ENCODE measurements around the gene CASKIN1.
"Not testable (repeated sequence)": the region's sequence is repeated elsewhere in the genome, so short reads cannot be mapped to it uniquely, and the experiment has no call there.

CASKIN1 gene

DNA sequence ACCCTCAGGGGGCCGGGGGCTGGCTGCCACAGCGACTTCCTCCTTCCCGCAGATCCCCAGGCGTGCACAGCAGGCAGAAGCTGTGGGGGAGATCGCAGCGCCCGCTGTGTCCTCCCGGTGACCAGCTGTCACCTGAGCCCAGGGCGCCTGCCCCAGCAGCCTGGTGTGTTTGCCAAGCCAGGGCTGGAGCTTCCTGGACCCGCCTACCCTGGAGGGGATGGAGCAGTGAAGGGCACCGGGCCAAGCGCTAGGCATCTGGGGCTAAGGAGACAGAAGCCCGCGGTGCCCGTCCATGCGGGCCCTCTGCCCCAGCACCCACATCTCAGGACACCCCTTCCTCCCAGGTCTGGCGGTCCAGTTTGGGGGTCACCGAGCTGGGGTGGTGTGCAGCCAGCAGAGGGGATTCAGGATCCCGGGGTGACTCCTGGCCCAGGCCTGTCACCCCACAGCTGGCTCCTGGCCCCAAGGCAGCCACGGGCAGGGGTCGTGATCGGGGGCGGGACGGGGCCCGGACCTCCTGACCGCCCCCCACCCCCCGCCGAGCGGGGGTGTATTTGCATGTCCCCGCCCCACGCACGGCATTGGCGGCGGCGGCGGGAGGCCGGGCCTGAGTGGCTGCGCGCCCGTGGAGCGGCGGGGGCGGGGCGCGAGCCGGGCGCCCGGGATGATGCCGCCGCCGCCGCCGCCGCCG, 48.3 kb downstream of the CASKIN1 start, which contains the start of gene RAB26:
RAB26 (plus strand) TSS at position 645 of the 691 bp plus-strand sequence. CDS start 159 bp downstream, outside the sequence.
- FAIRE-seq (peak; percentile 76), DNase-seq (ENCODE audit: insufficient read length, low spot score) (peak; percentile 64)

DNA sequence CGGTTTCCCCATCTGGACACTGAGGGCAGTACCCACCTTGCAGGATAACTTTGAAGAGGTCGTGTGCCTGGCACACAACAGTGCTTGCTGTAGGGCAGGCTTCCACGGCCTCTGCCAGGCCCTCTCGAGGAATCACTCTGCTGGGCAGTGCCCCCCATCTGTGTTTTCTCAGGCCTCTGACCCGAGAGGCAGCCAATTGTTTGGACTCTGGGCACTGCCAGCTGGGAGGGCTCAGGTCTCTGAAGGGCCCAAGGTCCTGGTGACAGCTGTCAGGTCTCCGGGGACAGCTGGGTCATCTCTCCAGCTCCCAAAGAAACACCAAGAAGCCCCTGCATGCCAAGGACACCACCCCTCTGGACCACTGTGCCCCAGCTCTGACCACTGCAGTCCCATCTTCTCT, 49.0 kb downstream of the CASKIN1 start:
- no peak for DNase-seq (ENCODE audit: insufficient read length, low spot score)
- FAIRE-seq = no peak

DNA sequence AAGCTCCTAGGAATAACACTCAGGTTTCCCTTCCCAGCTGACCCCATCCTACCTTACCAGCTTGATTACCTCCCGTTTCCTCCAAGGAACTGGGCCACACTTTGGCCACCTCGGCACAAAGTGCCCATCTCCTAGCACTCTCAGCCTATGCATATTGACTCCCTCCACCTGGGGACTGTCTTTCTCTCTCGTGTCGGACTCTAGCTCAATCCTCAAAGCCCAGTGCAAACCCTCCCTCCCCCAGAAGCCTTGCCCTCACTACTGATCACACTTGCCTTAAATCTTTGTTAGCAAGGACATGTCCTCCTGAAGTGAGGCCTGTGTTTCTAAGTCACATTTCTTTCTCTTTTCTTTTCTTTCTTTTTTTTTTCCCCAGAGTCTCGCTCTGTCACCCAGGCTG, 50.6 kb downstream of the CASKIN1 start:
- FAIRE-seq (no peak), DNase-seq (ENCODE audit: insufficient read length, low spot score) (no peak)

DNA sequence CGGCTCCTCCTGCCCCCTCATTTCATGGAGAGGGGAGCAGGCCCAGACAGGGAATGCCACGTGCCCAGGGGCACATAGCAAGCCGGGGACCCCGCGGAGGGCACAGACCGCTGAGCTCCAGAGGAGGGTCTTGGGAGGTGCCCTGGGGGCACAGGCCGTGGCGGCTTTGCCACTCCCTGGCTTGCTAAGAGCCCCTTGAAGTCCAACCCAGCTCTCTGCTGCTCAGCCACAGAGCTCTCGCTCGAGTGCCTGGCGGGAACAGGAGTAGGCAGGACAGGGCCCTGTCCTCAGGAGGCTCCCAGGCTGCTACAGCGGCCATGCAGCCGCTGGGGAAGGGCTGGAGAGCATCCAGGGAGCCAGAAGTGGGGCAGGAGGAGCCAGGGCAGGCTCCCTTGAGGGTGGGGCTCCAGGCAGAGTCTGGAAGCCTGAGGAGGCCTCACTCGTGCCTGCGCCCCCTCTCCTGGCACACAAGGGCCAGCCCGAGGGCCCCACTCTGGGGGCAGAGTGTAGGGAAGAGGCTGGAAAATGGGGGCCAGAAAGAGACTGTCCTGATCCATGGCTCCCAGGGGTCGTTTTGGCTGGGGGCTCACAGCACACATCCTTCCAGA, 52.4 kb downstream of the CASKIN1 start:
- DNase-seq (ENCODE audit: insufficient read length, low spot score) (no peak), FAIRE-seq (no peak)

DNA sequence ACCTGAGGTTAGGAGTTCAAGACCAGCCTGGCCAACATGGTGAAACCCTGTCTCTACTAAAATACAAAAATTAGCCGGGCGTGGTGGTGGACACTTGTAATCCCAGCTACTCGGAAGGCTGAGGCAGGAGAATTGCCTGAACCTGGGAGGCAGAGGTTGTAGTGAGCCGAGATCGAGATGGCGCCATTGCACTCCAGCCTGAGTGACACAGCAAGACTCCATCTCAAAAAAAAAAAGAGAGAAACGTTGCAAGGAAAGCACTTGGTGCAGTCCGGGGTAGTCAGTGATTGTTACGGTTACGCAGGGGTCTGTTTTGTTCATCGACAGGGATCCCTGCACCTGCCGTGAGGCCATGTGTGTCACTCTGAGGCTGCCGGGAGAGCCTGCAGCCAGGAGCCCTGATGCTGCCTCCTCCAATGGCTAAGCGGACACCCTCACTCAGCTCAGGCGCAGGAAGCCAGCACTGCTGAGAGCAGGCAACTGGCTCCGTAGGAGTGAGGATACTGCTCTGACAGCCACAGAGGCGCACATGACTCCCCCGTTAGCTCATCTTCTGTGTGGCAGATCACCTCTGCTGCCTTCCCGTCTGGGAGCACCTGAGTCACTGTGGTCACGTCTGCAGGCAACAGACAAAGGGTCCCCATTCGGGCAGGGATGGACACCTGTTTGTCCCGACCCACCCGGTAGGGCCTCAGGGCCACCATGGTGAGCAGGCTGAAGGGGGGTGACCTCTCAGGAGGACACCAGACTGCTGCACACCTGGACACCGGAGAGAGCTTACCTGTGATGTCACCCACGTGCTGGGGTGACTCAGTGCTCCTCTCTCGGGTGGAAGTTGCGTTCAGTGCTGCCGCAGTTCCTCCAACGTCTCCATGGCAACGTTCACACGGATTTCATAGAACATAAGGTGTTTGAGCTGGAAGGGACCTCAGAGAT, 53.2 kb downstream of the CASKIN1 start:
- no peak for DNase-seq (ENCODE audit: insufficient read length, low spot score)
- FAIRE-seq = no peak

DNA sequence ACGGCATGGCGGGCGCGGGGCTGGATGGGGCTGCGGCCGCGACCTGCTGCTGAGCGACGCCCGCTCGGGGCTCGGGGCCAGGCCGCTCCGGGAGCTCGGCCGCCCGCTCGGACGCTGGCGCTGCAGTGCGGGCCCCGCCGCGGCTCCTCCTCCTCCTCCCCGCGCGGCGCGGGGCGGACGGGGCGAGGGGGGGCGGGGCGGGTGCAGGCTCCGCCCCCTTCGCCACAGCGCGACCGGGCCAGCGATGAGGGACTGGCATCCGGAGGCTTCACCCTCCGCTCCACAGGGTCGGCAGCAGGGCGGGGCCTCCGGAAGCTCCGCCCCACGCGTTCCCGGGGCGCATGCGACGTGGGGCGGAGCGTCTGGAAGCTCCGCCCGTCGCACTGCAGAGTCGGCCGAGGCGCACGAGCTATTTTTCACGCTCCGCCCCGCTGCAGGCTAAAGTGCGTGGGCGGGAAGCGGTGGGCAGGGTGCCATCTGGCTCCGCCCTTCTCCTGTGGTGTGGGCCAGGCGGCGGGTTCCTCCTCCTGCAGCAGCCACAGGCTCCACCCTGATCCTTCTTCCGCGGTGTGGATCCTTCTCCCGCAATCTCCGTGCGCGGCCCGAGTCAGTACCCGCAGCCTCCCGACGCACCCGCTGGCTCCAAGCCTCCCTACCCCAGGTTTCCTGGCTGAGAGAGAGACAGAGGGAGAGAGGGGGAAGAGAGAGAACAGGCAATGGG, 60.5 kb downstream of the CASKIN1 start, which contains the start of gene PKD1:
PKD1 (minus strand) TSS at position 129 of the 721 bp plus-strand sequence. CDS start 209 bp downstream, outside the sequence.
- DNase-seq (ENCODE audit: insufficient read length, low spot score); FAIRE-seq: not testable (repeated sequence)

DNA sequence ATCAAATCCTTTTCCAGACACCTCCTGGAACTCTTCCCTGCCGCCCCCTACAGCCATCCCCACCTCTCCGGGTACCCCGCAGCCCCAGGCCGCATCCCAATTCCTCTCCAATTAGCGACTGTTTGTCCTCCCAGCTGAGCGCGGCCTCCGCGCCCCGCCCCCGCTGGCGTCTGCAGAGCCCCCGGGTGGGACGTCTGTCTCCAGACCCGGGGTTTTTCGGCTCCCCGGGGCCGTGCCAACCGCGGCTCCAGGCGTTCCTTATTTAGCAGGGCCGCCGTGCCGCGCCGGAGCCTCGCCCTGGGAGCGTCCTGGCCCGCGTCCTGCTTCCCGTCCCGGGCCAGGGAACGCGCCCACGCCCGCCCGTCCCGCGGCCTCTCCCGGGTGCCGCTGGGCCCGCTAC, 61.3 kb downstream of the CASKIN1 start:
- not testable (repeated sequence) for DNase-seq (ENCODE audit: insufficient read length, low spot score); FAIRE-seq

DNA sequence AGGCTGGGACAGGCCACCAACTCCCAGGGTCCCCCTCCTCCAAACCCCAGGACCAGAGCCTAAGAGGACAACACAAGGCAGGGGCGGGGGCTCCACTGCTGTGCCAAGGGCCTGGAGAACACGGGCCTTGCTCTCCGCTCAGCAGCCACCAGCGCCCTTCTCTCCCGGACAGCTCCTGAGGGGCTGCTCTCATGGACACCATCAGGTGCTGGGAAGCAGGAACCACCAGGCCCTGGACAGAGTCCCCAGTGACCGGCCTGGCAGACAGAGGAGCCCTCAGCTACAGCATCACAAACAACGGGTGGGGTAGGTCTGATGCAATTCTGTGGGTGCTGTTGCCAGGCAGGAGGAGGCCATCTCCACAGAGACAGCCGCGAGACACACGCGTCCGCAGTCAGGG, 62.6 kb downstream of the CASKIN1 start:
- not testable (repeated sequence) for DNase-seq (ENCODE audit: insufficient read length, low spot score); FAIRE-seq

DNA sequence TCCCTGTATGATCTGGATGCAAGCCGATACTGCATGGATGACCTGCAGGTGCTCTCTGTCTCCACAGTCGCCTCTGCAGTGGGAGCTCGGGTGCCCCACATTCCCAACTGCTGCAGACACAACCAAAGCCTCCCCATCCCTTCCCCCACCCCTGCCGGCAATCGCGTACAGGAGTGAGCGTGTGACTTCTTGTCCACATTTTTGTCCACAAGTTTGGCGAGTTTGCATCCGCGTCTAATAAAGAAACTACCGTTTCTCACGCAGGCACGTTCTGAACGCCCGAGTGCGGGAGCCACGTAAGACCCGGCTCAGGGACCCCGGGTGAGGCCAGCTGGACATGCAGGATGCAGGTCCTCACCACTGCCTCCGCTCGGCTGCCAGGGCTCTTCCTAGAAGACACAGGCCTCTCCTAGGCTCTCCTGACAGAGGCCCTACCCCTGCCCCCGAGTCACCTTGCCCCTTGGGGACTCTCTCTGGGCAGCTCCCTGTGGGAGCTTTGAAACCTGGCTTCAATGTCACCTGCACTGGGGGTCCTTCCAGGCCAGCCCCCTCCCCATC, 66.4 kb downstream of the CASKIN1 start:
- not testable (repeated sequence) for DNase-seq (ENCODE audit: insufficient read length, low spot score); FAIRE-seq

DNA sequence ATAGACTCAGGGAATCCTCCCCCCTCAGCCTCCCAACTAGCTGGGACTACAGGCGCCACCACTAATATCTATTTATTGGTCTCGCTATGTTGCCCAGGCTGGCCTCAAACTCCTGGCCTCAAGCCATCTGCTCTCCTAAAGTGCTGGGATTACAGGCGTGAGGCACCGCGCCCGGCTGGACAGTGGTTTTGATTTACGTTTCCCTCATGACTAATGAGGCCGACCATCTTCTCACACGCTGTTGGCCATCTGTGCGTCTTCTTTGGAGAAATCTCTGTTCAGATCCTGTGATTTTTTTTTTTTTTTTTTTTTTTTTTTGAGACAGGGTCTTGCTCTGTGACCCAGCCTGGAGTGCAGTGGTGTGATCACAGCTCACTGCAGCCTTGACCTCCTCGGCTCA, 67.2 kb downstream of the CASKIN1 start:
- FAIRE-seq = not testable (repeated sequence)

DNA sequence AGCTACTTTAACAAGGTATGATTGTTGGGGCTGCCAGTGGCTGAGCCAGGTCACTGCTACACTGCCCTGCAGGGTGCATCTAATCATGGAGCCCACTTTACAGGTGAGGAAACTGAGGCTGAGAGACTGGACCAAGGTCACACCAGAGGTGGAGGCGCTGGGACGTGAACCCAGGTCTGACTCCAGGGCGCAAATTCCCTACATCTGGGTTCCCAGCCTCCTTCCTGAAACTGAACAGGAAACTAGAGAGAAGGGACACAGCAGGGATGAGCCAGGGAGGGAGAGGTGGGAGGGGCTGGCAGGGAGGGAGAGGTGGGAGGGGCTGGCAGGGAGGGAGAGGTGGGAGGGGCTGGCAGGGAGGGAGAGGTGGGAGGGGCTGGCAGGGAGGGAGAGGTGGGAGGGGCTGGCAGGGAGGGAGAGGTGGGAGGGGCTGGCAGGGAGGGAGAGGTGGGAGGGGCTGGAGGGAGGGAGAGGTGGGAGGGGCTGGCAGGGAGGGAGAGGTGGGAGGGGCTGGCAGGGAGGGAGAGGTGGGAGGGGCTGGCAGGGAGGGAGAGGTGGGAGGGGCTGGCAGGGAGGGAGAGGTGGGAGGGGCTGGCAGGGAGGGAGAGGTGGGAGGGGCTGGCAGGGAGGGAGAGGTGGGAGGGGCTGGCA, 68.7 kb downstream of the CASKIN1 start:
- DNase-seq (ENCODE audit: insufficient read length, low spot score); FAIRE-seq: not testable (repeated sequence)

More for the DNA sequence above, 67.2 kb downstream of the CASKIN1 start:
- not testable (repeated sequence) for DNase-seq (ENCODE audit: insufficient read length, low spot score)
